Gastrocnemius medialis (tissue), 4 donors: Measurements from ENCODE around the gene ESM1.

ENCODE experiments used
- CTCF ChIP-seq, 5 experiments: fragments of 450-650 bp in 3 of 5; fragments of 200-600 bp in 2 of 5; sonication (generic) in 2 of 5; IDR thresholded peaks in 4 of 5; conservative IDR thresholded peaks in 1 of 5; 1 replicate in 4 of 5; 2 replicates in 1 of 5; pipeline ENCODE4 v1.5.1; 2016 to 2019; ENCODE audit warnings: antibody characterized with exemption in 5 of 5, mild to moderate bottlenecking in 3 of 5, moderate library complexity in 3 of 5
- POLR2A ChIP-seq, 2 donors: fragments of 450-650 bp; IDR thresholded peaks; one replicate each; pipeline ENCODE4 v1.6.1; 2017; ENCODE audit warnings: antibody characterized with exemption in 2 of 2, mild to moderate bottlenecking in 2 of 2, moderate library complexity in 2 of 2

DNA sequence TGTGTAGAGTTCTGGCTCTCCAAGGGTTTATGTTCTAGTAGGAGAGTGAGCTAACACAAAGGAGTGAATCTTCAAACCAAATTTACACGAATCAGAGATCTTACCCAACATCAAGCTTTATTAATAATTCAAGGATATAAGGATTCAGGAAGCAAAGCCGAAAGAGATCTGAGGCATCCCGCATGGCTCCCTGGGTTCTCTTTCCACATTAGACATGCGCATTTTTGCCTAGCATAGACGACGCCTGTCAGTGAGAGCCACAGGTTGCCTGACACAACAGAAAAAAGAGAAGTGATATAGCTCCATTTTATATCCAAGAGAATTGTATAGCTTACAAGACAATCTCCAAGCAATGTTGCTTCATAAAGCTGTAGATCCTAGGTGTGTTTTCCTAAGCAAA is 52.6 kb downstream of the ESM1 start:
- TF ChIP-seq CTCF (IDR thresholded peaks at IDR 0.05 in 4 of 5, conservative IDR thresholded peaks at IDR 0.05 in 1 of 5): no peak
- no peak for TF ChIP-seq POLR2A (IDR thresholded peaks at IDR 0.05)
